OCI-LY1 (cell line): ENCODE results near the gene RP9.

ENCODE experiments used
- H2AFZ ChIP-seq: fragments of 200-600 bp; sonication (generic), shearing (Covaris generic); 2 replicates; pipeline ENCODE4 v1.6.0; 2014; ENCODE audit warnings: antibody characterized with exemption, mild to moderate bottlenecking, low read length
- H3F3A ChIP-seq: fragments of 200-600 bp; sonication (generic), shearing (Covaris generic); 2 replicates; pipeline ENCODE4 v1.6.0; 2014; ENCODE audit warnings: mild to moderate bottlenecking, antibody characterized with exemption, low read length, moderate library complexity; ENCODE audit not compliant: insufficient read depth
- H3K27ac ChIP-seq: fragments of 200-600 bp; sonication (generic); 2 replicates; pipeline ENCODE4 v1.5.1; 2014; ENCODE audit warnings: low read length, mixed run types, mild to moderate bottlenecking, low read depth; ENCODE audit not compliant: poor library complexity, severe bottlenecking
- H3K27me3 ChIP-seq: fragments of 200-600 bp; sonication (generic); 2 replicates; pipeline ENCODE4 v1.6.0; 2014; ENCODE audit warnings: antibody characterized with exemption, mild to moderate bottlenecking, low read length, moderate library complexity; ENCODE audit not compliant: insufficient read depth
- H3K36me3 ChIP-seq: fragments of 200-600 bp; sonication (generic); 2 replicates; pipeline ENCODE4 v1.6.1; 2014; ENCODE audit warnings: mild to moderate bottlenecking, antibody characterized with exemption, low read length, moderate library complexity, mixed read lengths; ENCODE audit not compliant: insufficient read depth
- H3K4me1 ChIP-seq: fragments of 200-600 bp; sonication (generic); 2 replicates; pipeline ENCODE4 v1.5.1; 2014; ENCODE audit warnings: mild to moderate bottlenecking, low read length, moderate library complexity; ENCODE audit not compliant: insufficient read depth, severe bottlenecking
- H3K4me2 ChIP-seq: fragments of 200-600 bp; sonication (generic), shearing (Covaris generic); 2 replicates; pipeline ENCODE4 v1.6.1; 2014; ENCODE audit warnings: low read length
- H3K4me3 ChIP-seq: fragments of 200-600 bp; sonication (generic); 2 replicates; pipeline ENCODE4 v1.5.1; 2014; ENCODE audit warnings: low read length, low read depth, mild to moderate bottlenecking, mixed read lengths; ENCODE audit not compliant: poor library complexity, severe bottlenecking
- H3K79me2 ChIP-seq: fragments of 200-600 bp; shearing (Covaris generic); 2 replicates; pipeline ENCODE4 v1.6.1; 2016; ENCODE audit warnings: mixed run types, low read length, mixed read lengths; ENCODE audit not compliant: insufficient read depth
- H3K9ac ChIP-seq: fragments of 200-600 bp; sonication (generic), shearing (Covaris generic); 2 replicates; pipeline ENCODE4 v1.6.1; 2014; ENCODE audit warnings: mild to moderate bottlenecking, low read length, mixed read lengths
- H3K9me2 ChIP-seq: fragments of 200-600 bp; sonication (generic), shearing (Covaris generic); 2 replicates; pipeline ENCODE4 v1.6.1; 2014; ENCODE audit warnings: low read depth, mild to moderate bottlenecking, low read length, mixed read lengths
- H3K9me3 ChIP-seq: fragments of 200-600 bp; shearing (Covaris generic); 2 replicates; pipeline ENCODE4 v1.6.1; 2014; ENCODE audit warnings: low read length, mixed read lengths
- H4K20me1 ChIP-seq: fragments of 200-600 bp; sonication (generic), shearing (Covaris generic); 2 replicates; pipeline ENCODE4 v1.6.0; 2016; ENCODE audit warnings: mild to moderate bottlenecking, low read length; ENCODE audit not compliant: insufficient read depth
- CTCF ChIP-seq: fragments of 200-600 bp; sonication (generic), shearing (Covaris generic); IDR thresholded peaks from 2 replicates; pipeline ENCODE4 v1.5.1; 2017; ENCODE audit warnings: mild to moderate bottlenecking, antibody characterized with exemption, low read length, moderate library complexity, mixed read lengths
- EZH2 ChIP-seq: fragments of 200-600 bp; sonication (generic), shearing (Covaris generic); IDR thresholded peaks from 2 replicates; pipeline ENCODE4 v1.8.0; 2017; ENCODE audit warnings: borderline replicate concordance, mixed run types, mild to moderate bottlenecking, antibody characterized with exemption, low read length, moderate library complexity, mixed read lengths

RP9 gene

GRCh38 chr7:33109758-33110238 is 594 bp upstream of the RP9 start:
- TF ChIP-seq CTCF (no peak), EZH2 (no peak)
- Histone ChIP-seq H3K9me2 (no peaks in the 10 kb centered on the region), H4K20me1 (peaks cover 4% of the 10 kb centered on the region; the same call in 1 of the 2 replicates), H3K9ac (peak overlapping the region; percentile 43), H3K27ac (no peak overlapping the region), H3K4me1 (peaks cover 28% of the 10 kb centered on the region), H3K79me2 (peaks cover 29% of the 10 kb centered on the region), H3K4me2 (peak overlapping the region; percentile 68), H3K27me3 (no peaks in the 10 kb centered on the region), H3K4me3 (peak overlapping the region; percentile 96), H2AFZ (peak overlapping the region; percentile 76), H3K9me3 (no peaks in the 10 kb centered on the region), H3K36me3 (no peaks in the 10 kb centered on the region), H3F3A (no peaks in the 10 kb centered on the region)

- no peaks in the 10 kb centered on the region for H3K9me2 ChIP-seq
- H3K4me1 ChIP-seq = peaks cover 28% of the 10 kb centered on the region
- TF ChIP-seq CTCF = peak; percentile 38; the same call in 1 of the 2 replicates
- no peak for TF ChIP-seq EZH2
- H3K36me3 ChIP-seq = peaks cover 4% of the 10 kb centered on the region; the same call in 1 of the 2 replicates
- H3K79me2 ChIP-seq = peaks cover 30% of the 10 kb centered on the region
- peak overlapping the region; percentile 28 for H3K27ac ChIP-seq
- H3K4me3 ChIP-seq = peak overlapping the region; percentile 96
- no peaks in the 10 kb centered on the region for H3F3A ChIP-seq
- no peaks in the 10 kb centered on the region for H3K27me3 ChIP-seq
- peak overlapping the region; percentile 94 for H3K9ac ChIP-seq
- peak overlapping the region; percentile 75 for H3K4me2 ChIP-seq
- no peaks in the 10 kb centered on the region for H3K9me3 ChIP-seq
- peak overlapping the region; percentile 29; the same call in 1 of the 2 replicates for H2AFZ ChIP-seq
- peaks cover 4% of the 10 kb centered on the region; the same call in 1 of the 2 replicates for H4K20me1 ChIP-seq
Measured at GRCh38 chr7:33108554-33109004, 625 bp downstream of the RP9 start.

- Histone ChIP-seq H3F3A (no peaks in the 10 kb centered on the region), H3K9ac (peak overlapping the region; percentile 94; the same call in 1 of the 2 replicates), H3K9me2 (no peaks in the 10 kb centered on the region), H3K4me3 (peak overlapping the region; percentile 96), H3K9me3 (no peaks in the 10 kb centered on the region), H3K27ac (peak overlapping the region; percentile 28), H3K4me1 (peaks cover 28% of the 10 kb centered on the region), H3K27me3 (no peaks in the 10 kb centered on the region), H3K4me2 (peak overlapping the region; percentile 75), H4K20me1 (peaks cover 4% of the 10 kb centered on the region; the same call in 1 of the 2 replicates), H2AFZ (no peak overlapping the region), H3K79me2 (peaks cover 30% of the 10 kb centered on the region), H3K36me3 (peaks cover 16% of the 10 kb centered on the region)
- peak; percentile 90 for TF ChIP-seq CTCF
- no peak for TF ChIP-seq EZH2
Measured at GRCh38 chr7:33107136-33108066, 1.8 kb downstream of the RP9 start.
